GM23338 (cell line): Measurements from ENCODE around the gene KIAA1586.

Experiments used
- CREB1 ChIP-seq: fragments of 250-450 bp; sonication (Bioruptor Pico); IDR thresholded peaks from 2 replicates; pipeline ENCODE4 v1.5.0; 2020; ENCODE audit warnings: low read depth, mild to moderate bottlenecking, moderate library complexity
- CTCF ChIP-seq, 2 experiments: fragments of 200-600 bp in 1 of 2; sonication (generic) in 1 of 2; conservative IDR thresholded peaks; 2 replicates each; pipeline versions ENCODE4 v1.5.1 to v1.6.1; 2016 to 2017; ENCODE audit warnings: antibody characterized with exemption in 2 of 2, low read depth in 2 of 2, mild to moderate bottlenecking in 2 of 2, moderate library complexity in 1 of 2
- ETS1 ChIP-seq: IDR thresholded peaks from 2 replicates; pipeline ENCODE4 v1.6.1; 2016; ENCODE audit warnings: antibody characterized with exemption
- EZH2 ChIP-seq: fragments of 200-600 bp; sonication (generic); IDR thresholded peaks from one replicate; pipeline ENCODE4 v1.8.0; 2017; ENCODE audit warnings: antibody characterized with exemption, mild to moderate bottlenecking, low read depth; ENCODE audit not compliant: unreplicated experiment
- EZH2phosphoT487 ChIP-seq: fragments of 200-600 bp; sonication (generic); IDR thresholded peaks from one replicate; pipeline ENCODE4 v1.8.1; 2018; ENCODE audit warnings: antibody characterized with exemption; ENCODE audit not compliant: unreplicated experiment
- JUNB ChIP-seq: IDR thresholded peaks from one replicate; pipeline ENCODE4 v1.6.1; 2016; ENCODE audit warnings: antibody characterized with exemption; ENCODE audit not compliant: unreplicated experiment
- NANOG ChIP-seq: IDR thresholded peaks from 2 replicates; pipeline ENCODE4 v1.6.1; 2016; ENCODE audit warnings: antibody characterized with exemption, borderline replicate concordance
- POLR2AphosphoS5 ChIP-seq: IDR thresholded peaks from 2 replicates; pipeline ENCODE4 v1.6.1; 2016; ENCODE audit warnings: antibody characterized with exemption, low read depth
- STAT1 ChIP-seq: IDR thresholded peaks from one replicate; pipeline ENCODE4 v1.6.1; 2016; ENCODE audit warnings: antibody characterized with exemption; ENCODE audit not compliant: unreplicated experiment
- TF ChIP-seq, protein P1 (sequence below): fragments of 250-450 bp; sonication (Bioruptor Pico); IDR thresholded peaks from 2 replicates; pipeline ENCODE4 v1.5.0; 2020; ENCODE audit warnings: mild to moderate bottlenecking, moderate library complexity
- TF ChIP-seq, protein P2 (sequence below): IDR thresholded peaks from one replicate; pipeline ENCODE4 v1.6.1; 2018; ENCODE audit warnings: antibody characterized with exemption; ENCODE audit not compliant: unreplicated experiment

- no peak for TF ChIP-seq CTCF (conservative IDR thresholded peaks at IDR 0.05; ENCODE audit: low read depth in 2 of 2)
- no peak for TF ChIP-seq POLR2AphosphoS5
- no peak for TF ChIP-seq EZH2
- TF ChIP-seq, protein P1, sequence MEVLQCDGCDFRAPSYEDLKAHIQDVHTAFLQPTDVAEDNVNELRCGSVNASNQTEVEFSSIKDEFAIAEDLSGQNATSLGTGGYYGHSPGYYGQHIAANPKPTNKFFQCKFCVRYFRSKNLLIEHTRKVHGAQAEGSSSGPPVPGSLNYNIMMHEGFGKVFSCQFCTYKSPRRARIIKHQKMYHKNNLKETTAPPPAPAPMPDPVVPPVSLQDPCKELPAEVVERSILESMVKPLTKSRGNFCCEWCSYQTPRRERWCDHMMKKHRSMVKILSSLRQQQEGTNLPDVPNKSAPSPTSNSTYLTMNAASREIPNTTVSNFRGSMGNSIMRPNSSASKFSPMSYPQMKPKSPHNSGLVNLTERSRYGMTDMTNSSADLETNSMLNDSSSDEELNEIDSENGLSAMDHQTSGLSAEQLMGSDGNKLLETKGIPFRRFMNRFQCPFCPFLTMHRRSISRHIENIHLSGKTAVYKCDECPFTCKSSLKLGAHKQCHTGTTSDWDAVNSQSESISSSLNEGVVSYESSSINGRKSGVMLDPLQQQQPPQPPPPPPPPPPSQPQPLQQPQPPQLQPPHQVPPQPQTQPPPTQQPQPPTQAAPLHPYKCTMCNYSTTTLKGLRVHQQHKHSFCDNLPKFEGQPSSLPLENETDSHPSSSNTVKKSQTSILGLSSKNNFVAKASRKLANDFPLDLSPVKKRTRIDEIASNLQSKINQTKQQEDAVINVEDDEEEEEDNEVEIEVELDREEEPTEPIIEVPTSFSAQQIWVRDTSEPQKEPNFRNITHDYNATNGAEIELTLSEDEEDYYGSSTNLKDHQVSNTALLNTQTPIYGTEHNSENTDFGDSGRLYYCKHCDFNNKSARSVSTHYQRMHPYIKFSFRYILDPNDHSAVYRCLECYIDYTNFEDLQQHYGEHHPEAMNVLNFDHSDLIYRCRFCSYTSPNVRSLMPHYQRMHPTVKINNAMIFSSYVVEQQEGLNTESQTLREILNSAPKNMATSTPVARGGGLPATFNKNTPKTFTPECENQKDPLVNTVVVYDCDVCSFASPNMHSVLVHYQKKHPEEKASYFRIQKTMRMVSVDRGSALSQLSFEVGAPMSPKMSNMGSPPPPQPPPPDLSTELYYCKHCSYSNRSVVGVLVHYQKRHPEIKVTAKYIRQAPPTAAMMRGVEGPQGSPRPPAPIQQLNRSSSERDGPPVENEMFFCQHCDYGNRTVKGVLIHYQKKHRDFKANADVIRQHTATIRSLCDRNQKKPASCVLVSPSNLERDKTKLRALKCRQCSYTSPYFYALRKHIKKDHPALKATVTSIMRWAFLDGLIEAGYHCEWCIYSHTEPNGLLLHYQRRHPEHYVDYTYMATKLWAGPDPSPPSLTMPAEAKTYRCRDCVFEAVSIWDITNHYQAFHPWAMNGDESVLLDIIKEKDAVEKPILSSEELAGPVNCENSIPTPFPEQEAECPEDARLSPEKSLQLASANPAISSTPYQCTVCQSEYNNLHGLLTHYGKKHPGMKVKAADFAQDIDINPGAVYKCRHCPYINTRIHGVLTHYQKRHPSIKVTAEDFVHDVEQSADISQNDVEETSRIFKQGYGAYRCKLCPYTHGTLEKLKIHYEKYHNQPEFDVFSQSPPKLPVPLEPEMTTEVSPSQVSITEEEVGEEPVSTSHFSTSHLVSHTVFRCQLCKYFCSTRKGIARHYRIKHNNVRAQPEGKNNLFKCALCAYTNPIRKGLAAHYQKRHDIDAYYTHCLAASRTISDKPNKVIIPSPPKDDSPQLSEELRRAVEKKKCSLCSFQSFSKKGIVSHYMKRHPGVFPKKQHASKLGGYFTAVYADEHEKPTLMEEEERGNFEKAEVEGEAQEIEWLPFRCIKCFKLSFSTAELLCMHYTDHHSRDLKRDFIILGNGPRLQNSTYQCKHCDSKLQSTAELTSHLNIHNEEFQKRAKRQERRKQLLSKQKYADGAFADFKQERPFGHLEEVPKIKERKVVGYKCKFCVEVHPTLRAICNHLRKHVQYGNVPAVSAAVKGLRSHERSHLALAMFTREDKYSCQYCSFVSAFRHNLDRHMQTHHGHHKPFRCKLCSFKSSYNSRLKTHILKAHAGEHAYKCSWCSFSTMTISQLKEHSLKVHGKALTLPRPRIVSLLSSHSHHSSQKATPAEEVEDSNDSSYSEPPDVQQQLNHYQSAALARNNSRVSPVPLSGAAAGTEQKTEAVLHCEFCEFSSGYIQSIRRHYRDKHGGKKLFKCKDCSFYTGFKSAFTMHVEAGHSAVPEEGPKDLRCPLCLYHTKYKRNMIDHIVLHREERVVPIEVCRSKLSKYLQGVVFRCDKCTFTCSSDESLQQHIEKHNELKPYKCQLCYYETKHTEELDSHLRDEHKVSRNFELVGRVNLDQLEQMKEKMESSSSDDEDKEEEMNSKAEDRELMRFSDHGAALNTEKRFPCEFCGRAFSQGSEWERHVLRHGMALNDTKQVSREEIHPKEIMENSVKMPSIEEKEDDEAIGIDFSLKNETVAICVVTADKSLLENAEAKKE = no peak
- TF ChIP-seq, protein P2, sequence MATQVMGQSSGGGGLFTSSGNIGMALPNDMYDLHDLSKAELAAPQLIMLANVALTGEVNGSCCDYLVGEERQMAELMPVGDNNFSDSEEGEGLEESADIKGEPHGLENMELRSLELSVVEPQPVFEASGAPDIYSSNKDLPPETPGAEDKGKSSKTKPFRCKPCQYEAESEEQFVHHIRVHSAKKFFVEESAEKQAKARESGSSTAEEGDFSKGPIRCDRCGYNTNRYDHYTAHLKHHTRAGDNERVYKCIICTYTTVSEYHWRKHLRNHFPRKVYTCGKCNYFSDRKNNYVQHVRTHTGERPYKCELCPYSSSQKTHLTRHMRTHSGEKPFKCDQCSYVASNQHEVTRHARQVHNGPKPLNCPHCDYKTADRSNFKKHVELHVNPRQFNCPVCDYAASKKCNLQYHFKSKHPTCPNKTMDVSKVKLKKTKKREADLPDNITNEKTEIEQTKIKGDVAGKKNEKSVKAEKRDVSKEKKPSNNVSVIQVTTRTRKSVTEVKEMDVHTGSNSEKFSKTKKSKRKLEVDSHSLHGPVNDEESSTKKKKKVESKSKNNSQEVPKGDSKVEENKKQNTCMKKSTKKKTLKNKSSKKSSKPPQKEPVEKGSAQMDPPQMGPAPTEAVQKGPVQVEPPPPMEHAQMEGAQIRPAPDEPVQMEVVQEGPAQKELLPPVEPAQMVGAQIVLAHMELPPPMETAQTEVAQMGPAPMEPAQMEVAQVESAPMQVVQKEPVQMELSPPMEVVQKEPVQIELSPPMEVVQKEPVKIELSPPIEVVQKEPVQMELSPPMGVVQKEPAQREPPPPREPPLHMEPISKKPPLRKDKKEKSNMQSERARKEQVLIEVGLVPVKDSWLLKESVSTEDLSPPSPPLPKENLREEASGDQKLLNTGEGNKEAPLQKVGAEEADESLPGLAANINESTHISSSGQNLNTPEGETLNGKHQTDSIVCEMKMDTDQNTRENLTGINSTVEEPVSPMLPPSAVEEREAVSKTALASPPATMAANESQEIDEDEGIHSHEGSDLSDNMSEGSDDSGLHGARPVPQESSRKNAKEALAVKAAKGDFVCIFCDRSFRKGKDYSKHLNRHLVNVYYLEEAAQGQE = no peak
- no peak for TF ChIP-seq EZH2phosphoT487
- no peak for TF ChIP-seq STAT1
- no peak for TF ChIP-seq CREB1 (CRISPR knock-in tag)
- no peak for TF ChIP-seq JUNB
- TF ChIP-seq ETS1 = no peak
- TF ChIP-seq NANOG = no peak
Observed at GRCh38 chr6:57017069-57017468, 29.4 kb upstream of the KIAA1586 start.
